ENCODE results near the gene MTG1. TPM values are rescaled to one million over a fixed set of nuclear protein-coding genes. Genes with fewer than 3 reads are reported as not detected.

Gene MTG1
- total RNA-seq, 1 donor from 2014 or later, result 44.0 TPM

DNA sequence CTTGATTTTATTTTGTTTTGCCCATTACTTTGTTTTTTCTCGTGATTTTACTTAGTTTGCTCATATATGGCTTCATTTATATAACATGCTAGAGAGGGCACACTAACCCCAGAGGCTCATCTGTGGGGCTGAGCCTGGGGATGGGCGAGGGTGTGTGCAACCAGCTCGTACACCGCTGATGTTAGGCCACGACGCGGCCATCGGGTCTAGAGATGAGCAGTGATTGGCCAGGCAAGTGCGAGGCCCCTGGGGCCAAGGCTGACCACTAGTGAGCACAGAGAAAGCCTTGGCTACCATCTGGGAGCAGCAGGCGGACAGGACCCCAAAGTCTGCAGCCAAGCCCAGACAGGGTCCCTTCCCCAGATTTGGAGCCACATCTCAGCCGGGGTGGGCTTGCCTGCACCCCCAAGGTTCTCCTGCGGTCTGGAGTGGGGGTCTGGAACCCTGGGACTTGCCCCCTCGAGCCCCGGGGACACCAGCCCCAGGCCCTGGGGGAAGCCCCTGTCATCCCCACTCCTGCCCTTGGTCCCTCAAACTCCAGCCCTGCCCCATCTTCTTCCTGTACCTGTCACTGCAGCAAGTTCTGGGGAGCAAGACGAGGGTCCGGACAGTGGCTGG is 39.9 kb upstream of the MTG1 start:
- FAIRE-seq, result no peak
- peak overlapping the region; percentile 87 for H3K27ac Mint-ChIP-seq (ENCODE audit: unreplicated experiment)
- Histone ChIP-seq H3K4me2 (ENCODE audit: low read length) (no peak overlapping the region), H3K79me2 (ENCODE audit: insufficient read depth, low read length) (peaks cover 5% of the 10 kb centered on the region), H3K9me3 (ENCODE audit: insufficient read depth, low read depth, low read length) (no peaks in the 10 kb centered on the region), H3K27ac (ENCODE audit: low read depth, low read length) (no peak overlapping the region), H3K4me3 (ENCODE audit: insufficient read depth, low read depth, low read length) (no peak overlapping the region), H3K4me1 (ENCODE audit: insufficient read depth, low read length) (peaks cover 9% of the 10 kb centered on the region), H4K20me1 (ENCODE audit: insufficient read depth, low read length) (peaks cover 7% of the 10 kb centered on the region), H3K36me3 (ENCODE audit: insufficient read depth, low read length) (no peaks in the 10 kb centered on the region), H2AFZ (ENCODE audit: low read depth, low read length) (no peak overlapping the region), H3K27me3 (ENCODE audit: insufficient read depth, low read length) (no peaks in the 10 kb centered on the region), H3K9ac (ENCODE audit: low read length) (no peak overlapping the region)
- no peaks in the 10 kb centered on the region for H3K9me3 Mint-ChIP-seq (ENCODE audit: unreplicated experiment)
- H3K36me3 Mint-ChIP-seq (ENCODE audit: low read depth, unreplicated experiment), result no peaks in the 10 kb centered on the region
- TF ChIP-seq EZH2 (IDR thresholded peaks at IDR 0.05; ENCODE audit: insufficient read depth, low read length), result no peak
- TF ChIP-seq, protein P1, sequence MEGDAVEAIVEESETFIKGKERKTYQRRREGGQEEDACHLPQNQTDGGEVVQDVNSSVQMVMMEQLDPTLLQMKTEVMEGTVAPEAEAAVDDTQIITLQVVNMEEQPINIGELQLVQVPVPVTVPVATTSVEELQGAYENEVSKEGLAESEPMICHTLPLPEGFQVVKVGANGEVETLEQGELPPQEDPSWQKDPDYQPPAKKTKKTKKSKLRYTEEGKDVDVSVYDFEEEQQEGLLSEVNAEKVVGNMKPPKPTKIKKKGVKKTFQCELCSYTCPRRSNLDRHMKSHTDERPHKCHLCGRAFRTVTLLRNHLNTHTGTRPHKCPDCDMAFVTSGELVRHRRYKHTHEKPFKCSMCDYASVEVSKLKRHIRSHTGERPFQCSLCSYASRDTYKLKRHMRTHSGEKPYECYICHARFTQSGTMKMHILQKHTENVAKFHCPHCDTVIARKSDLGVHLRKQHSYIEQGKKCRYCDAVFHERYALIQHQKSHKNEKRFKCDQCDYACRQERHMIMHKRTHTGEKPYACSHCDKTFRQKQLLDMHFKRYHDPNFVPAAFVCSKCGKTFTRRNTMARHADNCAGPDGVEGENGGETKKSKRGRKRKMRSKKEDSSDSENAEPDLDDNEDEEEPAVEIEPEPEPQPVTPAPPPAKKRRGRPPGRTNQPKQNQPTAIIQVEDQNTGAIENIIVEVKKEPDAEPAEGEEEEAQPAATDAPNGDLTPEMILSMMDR (IDR thresholded peaks at IDR 0.05; ENCODE audit: insufficient read depth, low read depth, low read length), result no peak
- no peaks in the 10 kb centered on the region for H3K4me1 Mint-ChIP-seq (ENCODE audit: low read depth, unreplicated experiment)
- no peak overlapping the region for H3K4me3 Mint-ChIP-seq (ENCODE audit: unreplicated experiment)
- H3K27me3 Mint-ChIP-seq (ENCODE audit: low read depth, unreplicated experiment), result no peaks in the 10 kb centered on the region
- DNase-seq (ENCODE audit: low read depth), result no peak

DNA sequence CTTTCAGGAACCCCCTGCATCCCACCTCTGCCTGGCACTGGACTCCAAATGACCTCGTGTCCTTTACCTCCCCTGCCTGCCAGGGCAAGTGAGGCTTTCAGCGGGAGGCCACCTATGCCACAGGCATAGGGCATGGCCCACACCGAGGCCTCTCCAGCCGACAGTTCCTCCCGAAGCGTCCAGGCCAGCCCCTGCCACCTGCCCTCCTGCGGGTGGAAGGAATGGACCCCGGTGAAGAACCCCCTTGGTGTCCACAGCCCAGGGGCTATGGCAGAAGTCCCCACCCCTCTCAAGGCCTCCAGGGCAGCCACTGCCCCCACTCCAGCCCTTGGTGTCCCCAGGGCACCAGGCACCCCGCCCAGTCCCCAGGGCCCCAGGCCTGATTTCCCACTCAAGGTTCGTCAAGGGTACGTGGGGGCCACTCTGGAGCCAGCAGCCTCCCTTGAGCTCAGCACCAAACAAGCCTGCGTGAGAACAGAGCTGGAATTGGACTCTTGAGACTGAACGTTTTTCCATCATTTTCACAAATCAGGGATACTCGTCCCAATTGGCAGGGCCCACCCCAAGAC is 39.2 kb upstream of the MTG1 start:
- no peak overlapping the region for H3K27ac ChIP-seq (ENCODE audit: low read depth, low read length)
- no peak overlapping the region for H3K4me3 ChIP-seq (ENCODE audit: insufficient read depth, low read depth, low read length)
- peaks cover 9% of the 10 kb centered on the region for H3K4me1 ChIP-seq (ENCODE audit: insufficient read depth, low read length)
- peaks cover 7% of the 10 kb centered on the region for H4K20me1 ChIP-seq (ENCODE audit: insufficient read depth, low read length)
- no peak for FAIRE-seq
- Mint-ChIP-seq H3K27ac (ENCODE audit: unreplicated experiment) (no peak overlapping the region), H3K36me3 (ENCODE audit: low read depth, unreplicated experiment) (no peaks in the 10 kb centered on the region), H3K9me3 (ENCODE audit: unreplicated experiment) (no peaks in the 10 kb centered on the region), H3K4me1 (ENCODE audit: low read depth, unreplicated experiment) (no peaks in the 10 kb centered on the region), H3K4me3 (ENCODE audit: unreplicated experiment) (no peak overlapping the region), H3K27me3 (ENCODE audit: low read depth, unreplicated experiment) (no peaks in the 10 kb centered on the region)
- no peak for DNase-seq (ENCODE audit: low read depth)
- no peak overlapping the region for H3K4me2 ChIP-seq (ENCODE audit: low read length)
- no peaks in the 10 kb centered on the region for H3K36me3 ChIP-seq (ENCODE audit: insufficient read depth, low read length)
- H2AFZ ChIP-seq (ENCODE audit: low read depth, low read length), result no peak overlapping the region
- no peaks in the 10 kb centered on the region for H3K27me3 ChIP-seq (ENCODE audit: insufficient read depth, low read length)
- TF ChIP-seq EZH2 (IDR thresholded peaks at IDR 0.05; ENCODE audit: insufficient read depth, low read length), result no peak
- TF ChIP-seq, protein P1 (IDR thresholded peaks at IDR 0.05; ENCODE audit: insufficient read depth, low read depth, low read length), result no peak
- H3K79me2 ChIP-seq (ENCODE audit: insufficient read depth, low read length), result peaks cover 5% of the 10 kb centered on the region
- H3K9me3 ChIP-seq (ENCODE audit: insufficient read depth, low read depth, low read length), result no peaks in the 10 kb centered on the region
- H3K9ac ChIP-seq (ENCODE audit: low read length), result no peak overlapping the region

DNA sequence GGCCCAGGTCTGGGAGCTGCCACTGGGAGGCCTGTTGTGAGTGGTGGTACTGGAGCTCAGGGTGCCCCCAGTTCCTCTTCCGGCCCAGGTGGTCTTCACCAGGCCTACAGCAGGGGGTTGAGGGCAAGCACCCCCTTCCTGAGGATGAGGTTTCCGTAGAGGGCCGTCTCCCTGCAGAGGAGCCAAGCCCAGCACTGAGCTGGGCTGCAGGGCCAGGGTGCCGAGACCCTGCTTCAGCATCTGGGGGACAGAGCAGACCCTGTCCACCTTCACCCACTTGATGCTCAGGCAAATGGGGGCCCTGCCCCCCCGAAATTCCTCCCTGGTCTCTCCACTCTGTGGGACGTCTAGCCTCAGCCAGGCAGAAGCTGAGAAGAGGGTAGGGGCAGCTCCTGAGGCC is 38.7 kb upstream of the MTG1 start:
- Histone ChIP-seq H4K20me1 (ENCODE audit: insufficient read depth, low read length) (peaks cover 7% of the 10 kb centered on the region), H3K36me3 (ENCODE audit: insufficient read depth, low read length) (no peaks in the 10 kb centered on the region), H3K27me3 (ENCODE audit: insufficient read depth, low read length) (no peaks in the 10 kb centered on the region), H3K27ac (ENCODE audit: low read depth, low read length) (no peak overlapping the region), H3K9me3 (ENCODE audit: insufficient read depth, low read depth, low read length) (no peaks in the 10 kb centered on the region), H3K4me2 (ENCODE audit: low read length) (no peak overlapping the region), H3K4me1 (ENCODE audit: insufficient read depth, low read length) (peaks cover 9% of the 10 kb centered on the region), H3K4me3 (ENCODE audit: insufficient read depth, low read depth, low read length) (no peak overlapping the region), H3K79me2 (ENCODE audit: insufficient read depth, low read length) (peaks cover 5% of the 10 kb centered on the region), H2AFZ (ENCODE audit: low read depth, low read length) (no peak overlapping the region), H3K9ac (ENCODE audit: low read length) (no peak overlapping the region)
- Mint-ChIP-seq H3K36me3 (ENCODE audit: low read depth, unreplicated experiment) (no peaks in the 10 kb centered on the region), H3K4me3 (ENCODE audit: unreplicated experiment) (no peak overlapping the region), H3K4me1 (ENCODE audit: low read depth, unreplicated experiment) (no peaks in the 10 kb centered on the region), H3K27ac (ENCODE audit: unreplicated experiment) (no peak overlapping the region), H3K27me3 (ENCODE audit: low read depth, unreplicated experiment) (no peaks in the 10 kb centered on the region), H3K9me3 (ENCODE audit: unreplicated experiment) (no peaks in the 10 kb centered on the region)
- DNase-seq (ENCODE audit: low read depth) (no peak), FAIRE-seq (no peak)
- TF ChIP-seq, protein P1 (IDR thresholded peaks at IDR 0.05; ENCODE audit: insufficient read depth, low read depth, low read length), result no peak
- no peak for TF ChIP-seq EZH2 (IDR thresholded peaks at IDR 0.05; ENCODE audit: insufficient read depth, low read length)

Measured in astrocyte (in vitro differentiated cells and primary cell).